KMS-11 (cell line): ENCODE results near the gene FAM120B.

Experiments used
- H2AFZ ChIP-seq: fragments of 200-600 bp; sonication (generic); 2 replicates; pipeline ENCODE4 v1.6.1; 2016; ENCODE audit warnings: antibody characterized with exemption, mixed run types, low read depth
- H3K27ac ChIP-seq: fragments of 200-600 bp; sonication (generic); 2 replicates; pipeline ENCODE4 v1.6.1; 2016; ENCODE audit warnings: mild to moderate bottlenecking, mixed run types
- H3K27me3 ChIP-seq: fragments of 200-600 bp; sonication (generic); 2 replicates; pipeline ENCODE4 v1.6.1; 2017; ENCODE audit warnings: mild to moderate bottlenecking, low read depth, mixed run types, moderate library complexity; ENCODE audit not compliant: insufficient read depth
- H3K36me3 ChIP-seq: fragments of 200-600 bp; sonication (generic); 2 replicates; pipeline ENCODE4 v1.6.1; 2017; ENCODE audit warnings: mild to moderate bottlenecking, mixed run types; ENCODE audit not compliant: insufficient read depth
- H3K4me1 ChIP-seq: fragments of 200-600 bp; sonication (generic); 2 replicates; pipeline ENCODE4 v1.6.1; 2016; ENCODE audit warnings: mild to moderate bottlenecking, low read depth, mixed run types; ENCODE audit not compliant: poor library complexity, severe bottlenecking
- H3K4me2 ChIP-seq: fragments of 200-600 bp; sonication (generic); 2 replicates; pipeline ENCODE4 v1.7.0; 2016; ENCODE audit warnings: mild to moderate bottlenecking, mixed run types
- H3K4me3 ChIP-seq: fragments of 200-600 bp; sonication (generic); IDR thresholded peaks from 2 replicates; pipeline ENCODE4 v1.6.1; 2017; ENCODE audit warnings: low read depth, low read length, mixed read lengths; ENCODE audit not compliant: insufficient read depth
- H3K79me2 ChIP-seq: fragments of 200-600 bp; sonication (generic); 2 replicates; pipeline ENCODE4 v1.6.1; 2016; ENCODE audit warnings: low read depth, mixed run types; ENCODE audit not compliant: insufficient read depth
- H3K9ac ChIP-seq: fragments of 200-600 bp; sonication (generic); 2 replicates; pipeline ENCODE4 v1.6.1; 2016; ENCODE audit warnings: mild to moderate bottlenecking, mixed run types
- H4K20me1 ChIP-seq: fragments of 200-600 bp; sonication (generic); 2 replicates; pipeline ENCODE4 v1.6.1; 2016; ENCODE audit warnings: mild to moderate bottlenecking, mixed run types; ENCODE audit not compliant: insufficient read depth
- TF ChIP-seq, protein P1 (sequence below): fragments of 200-600 bp; sonication (generic); conservative IDR thresholded peaks from 2 replicates; pipeline ENCODE4 v1.6.1; 2017; ENCODE audit warnings: low read depth, mild to moderate bottlenecking, antibody characterized with exemption, low read length, moderate library complexity, mixed read lengths

Gene FAM120B

DNA sequence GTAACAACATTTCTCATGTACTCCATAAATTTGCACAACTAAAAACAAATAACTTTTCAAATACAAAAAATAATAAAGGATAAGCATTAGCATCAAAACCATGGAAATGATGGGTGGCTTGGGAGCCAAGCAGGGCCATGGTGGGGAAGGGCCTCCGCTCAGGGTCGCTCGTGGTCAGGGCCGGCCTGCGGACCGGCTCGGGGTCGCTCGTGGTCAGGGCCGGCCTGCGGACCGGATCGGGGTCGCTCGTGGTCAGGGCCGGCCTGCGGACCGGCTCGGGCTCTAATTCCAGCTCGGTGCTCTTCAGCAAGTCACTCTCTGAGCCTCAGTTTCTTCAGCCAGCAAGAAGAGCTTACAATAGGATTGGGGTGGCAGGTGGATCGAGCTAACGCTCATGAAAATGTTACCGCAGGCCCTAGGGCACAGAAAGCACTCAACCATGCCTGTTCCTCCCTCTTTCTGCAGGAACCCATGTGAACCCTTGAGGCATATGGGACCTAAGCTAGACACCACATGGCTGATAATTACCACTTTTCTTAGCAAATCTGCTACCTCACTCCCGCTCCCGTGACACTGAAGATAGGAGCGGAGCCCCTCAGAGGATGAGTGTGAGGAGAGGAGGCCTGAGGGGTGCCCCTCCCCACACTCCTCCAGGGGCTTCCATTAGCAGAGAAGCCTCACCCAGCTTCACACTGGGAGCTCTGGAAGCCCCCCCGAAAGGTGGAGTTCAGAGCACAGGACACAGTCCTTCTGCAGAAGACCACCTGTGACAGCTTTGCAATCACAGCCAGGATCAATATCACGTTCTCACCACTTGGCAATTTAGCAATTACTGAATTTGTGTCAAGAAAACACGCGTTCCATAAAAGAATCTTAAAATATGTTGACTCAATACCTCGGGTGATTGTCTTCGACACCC is 143.5 kb downstream of the FAM120B start:
- Histone ChIP-seq H2AFZ (no peak overlapping the region), H4K20me1 (no peaks in the 10 kb centered on the region), H3K27me3 (no peaks in the 10 kb centered on the region; the same call in 1 of the 2 replicates), H3K4me2 (no peak overlapping the region), H3K4me1 (no peaks in the 10 kb centered on the region), H3K4me3 (no peak overlapping the region), H3K36me3 (no peaks in the 10 kb centered on the region), H3K79me2 (no peaks in the 10 kb centered on the region), H3K9ac (no peak overlapping the region), H3K27ac (no peak overlapping the region)
- TF ChIP-seq, protein P1, sequence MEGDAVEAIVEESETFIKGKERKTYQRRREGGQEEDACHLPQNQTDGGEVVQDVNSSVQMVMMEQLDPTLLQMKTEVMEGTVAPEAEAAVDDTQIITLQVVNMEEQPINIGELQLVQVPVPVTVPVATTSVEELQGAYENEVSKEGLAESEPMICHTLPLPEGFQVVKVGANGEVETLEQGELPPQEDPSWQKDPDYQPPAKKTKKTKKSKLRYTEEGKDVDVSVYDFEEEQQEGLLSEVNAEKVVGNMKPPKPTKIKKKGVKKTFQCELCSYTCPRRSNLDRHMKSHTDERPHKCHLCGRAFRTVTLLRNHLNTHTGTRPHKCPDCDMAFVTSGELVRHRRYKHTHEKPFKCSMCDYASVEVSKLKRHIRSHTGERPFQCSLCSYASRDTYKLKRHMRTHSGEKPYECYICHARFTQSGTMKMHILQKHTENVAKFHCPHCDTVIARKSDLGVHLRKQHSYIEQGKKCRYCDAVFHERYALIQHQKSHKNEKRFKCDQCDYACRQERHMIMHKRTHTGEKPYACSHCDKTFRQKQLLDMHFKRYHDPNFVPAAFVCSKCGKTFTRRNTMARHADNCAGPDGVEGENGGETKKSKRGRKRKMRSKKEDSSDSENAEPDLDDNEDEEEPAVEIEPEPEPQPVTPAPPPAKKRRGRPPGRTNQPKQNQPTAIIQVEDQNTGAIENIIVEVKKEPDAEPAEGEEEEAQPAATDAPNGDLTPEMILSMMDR: no peak

DNA sequence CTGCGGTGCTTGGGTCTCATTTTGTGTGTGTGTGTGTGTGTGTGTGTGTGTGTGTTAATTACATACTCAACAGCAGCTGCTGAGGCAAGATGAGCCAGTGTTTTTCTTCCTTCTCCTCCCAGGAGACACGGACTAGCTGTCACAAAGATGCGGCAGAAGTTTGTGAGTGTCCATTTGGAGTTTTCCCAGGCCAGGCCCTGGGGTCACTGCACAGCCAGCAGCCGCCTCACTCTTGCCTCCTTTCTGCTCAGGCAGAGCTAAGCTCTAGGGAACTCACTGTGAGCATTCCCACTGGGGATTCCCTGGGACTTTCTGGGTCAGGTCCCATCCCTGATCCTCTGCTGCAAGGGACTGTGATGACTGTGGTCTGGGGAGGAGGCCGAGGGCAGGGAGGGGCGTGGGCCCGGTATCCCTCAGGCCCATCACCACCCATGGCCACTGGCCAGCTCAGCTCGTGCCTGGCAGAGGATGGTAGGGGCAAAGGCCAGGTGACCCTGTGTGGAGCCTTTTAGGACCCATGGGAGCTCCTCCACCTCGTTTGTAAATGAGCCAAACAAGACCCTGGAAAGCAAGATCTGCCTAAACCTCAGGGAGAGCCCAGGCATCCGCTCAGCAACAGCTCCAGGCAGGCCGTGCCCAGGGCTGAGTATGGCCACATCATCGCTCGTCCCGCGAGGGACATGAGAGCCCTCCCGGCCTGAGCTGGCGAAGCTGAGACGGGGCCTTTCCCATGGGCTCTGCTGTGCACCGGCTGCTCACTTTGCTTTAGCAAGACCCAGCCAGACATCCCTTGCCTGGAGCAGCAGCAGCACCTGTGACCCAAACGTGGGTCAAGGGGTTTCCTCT is 144.6 kb downstream of the FAM120B start:
- Histone ChIP-seq H3K4me3 (no peak overlapping the region), H3K4me1 (no peaks in the 10 kb centered on the region), H2AFZ (no peak overlapping the region), H4K20me1 (no peaks in the 10 kb centered on the region), H3K79me2 (no peaks in the 10 kb centered on the region), H3K27me3 (no peaks in the 10 kb centered on the region), H3K9ac (no peak overlapping the region), H3K27ac (no peak overlapping the region), H3K4me2 (no peak overlapping the region), H3K36me3 (no peaks in the 10 kb centered on the region)
- TF ChIP-seq, protein P1: no peak

DNA sequence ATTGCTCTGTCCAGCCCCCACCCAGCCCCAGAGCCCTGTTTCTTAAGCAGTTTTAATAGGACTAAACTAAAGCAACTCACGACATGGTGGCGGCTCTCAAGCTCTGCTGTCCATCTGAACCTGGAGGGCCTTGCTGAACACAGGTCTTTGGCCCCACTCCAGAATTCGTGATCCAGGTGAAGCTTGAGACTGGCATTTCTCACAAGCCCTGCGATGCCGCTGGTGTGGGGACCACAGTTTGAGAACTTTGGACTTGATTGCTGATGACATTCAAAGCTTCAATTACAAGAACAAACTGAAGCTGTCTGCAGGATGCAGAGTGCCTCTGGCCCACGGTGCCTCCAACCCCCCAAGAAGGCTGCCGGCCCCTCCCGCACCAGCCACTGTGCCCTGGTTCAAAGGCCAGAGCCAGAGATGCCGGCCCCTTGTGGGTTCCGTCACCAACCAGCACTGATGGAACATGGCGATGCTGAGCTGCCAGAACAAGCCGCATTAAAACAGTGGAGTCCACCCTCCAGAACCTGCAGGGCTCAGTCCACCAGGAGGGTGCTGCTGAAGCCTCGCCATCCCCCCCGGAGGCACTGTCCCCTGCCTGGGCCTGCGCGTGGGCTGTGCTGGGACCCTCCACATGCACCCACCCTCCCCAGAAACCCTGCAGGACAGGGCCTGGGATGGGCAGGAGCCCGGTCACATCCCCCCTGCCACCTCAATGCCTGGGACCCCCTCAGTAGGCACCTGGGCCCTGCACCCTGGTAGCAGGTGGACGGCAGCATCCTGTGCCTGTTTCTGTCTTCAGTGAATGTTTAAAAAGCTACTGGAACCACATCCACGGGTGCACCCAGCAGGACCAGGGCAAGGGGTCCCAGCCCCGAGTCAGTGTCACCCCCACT is 145.4 kb downstream of the FAM120B start:
- H3K4me3 ChIP-seq: no peak overlapping the region
- H3K27me3 ChIP-seq: no peaks in the 10 kb centered on the region
- no peaks in the 10 kb centered on the region for H3K4me1 ChIP-seq
- TF ChIP-seq, protein P1: no peak
- no peaks in the 10 kb centered on the region for H3K36me3 ChIP-seq
- H3K9ac ChIP-seq: no peak overlapping the region
- H3K27ac ChIP-seq: no peak overlapping the region
- H4K20me1 ChIP-seq: no peaks in the 10 kb centered on the region
- no peak overlapping the region for H3K4me2 ChIP-seq
- no peaks in the 10 kb centered on the region for H3K79me2 ChIP-seq
- H2AFZ ChIP-seq: no peak overlapping the region
